ENCODE results near the gene DGKA.

GRCh38 chr12:55955800-55956508, 25.0 kb downstream of the DGKA start:
- no peak for TF ChIP-seq CTCF (IDR thresholded peaks at IDR 0.05)
- no peak for TF ChIP-seq EZH2 (IDR thresholded peaks at IDR 0.05)
- TF ChIP-seq EZH2phosphoT487 (IDR thresholded peaks at IDR 0.05): no peak
